Left ventricle myocardium superior (tissue), 1 donor: Measurements from ENCODE around the gene EIF4B. TPM values are rescaled to one million over a fixed set of nuclear protein-coding genes. Genes with fewer than 3 reads are reported as not detected.

Source experiments
- ATAC-seq: fragments of 200-7000 bp; cut with Tn5 transposase; one replicate; pipeline ENCODE4 v1.9.1; 2020; ENCODE audit warnings: mild to moderate bottlenecking, moderate library complexity
- DNase-seq: peaks from one replicate; pipeline ENCODE4 v3.0.0-alpha.2; 2020
- intact Hi-C: fragments of 100-400 bp; cut with micrococcal nuclease; formaldehyde crosslinking; loops from one replicate; pipeline ENCODE4 v1.11.0; 2022
- total RNA-seq: library from RNA; stranded (reverse); fragmentation: NEBNext Ultra II Directional; extraction: Animal tissue kit (Norgen Biotek cat#: 25700); gene quantifications from one replicate; pipeline ENCODE4 v1.2.1, GENCODE V29; 2021
- donor health status: DM: no; HTN: yes; CAD: no; lungs with severe emphysema.

EIF4B gene
- total RNA-seq, 1 donor from 2014 or later: 513 TPM

GRCh38 chr12:53042607-53043454 is 36.6 kb downstream of the EIF4B start:
- ATAC-seq: no peak
- intact Hi-C loops: no loop called here
- no peak for DNase-seq

DNA sequence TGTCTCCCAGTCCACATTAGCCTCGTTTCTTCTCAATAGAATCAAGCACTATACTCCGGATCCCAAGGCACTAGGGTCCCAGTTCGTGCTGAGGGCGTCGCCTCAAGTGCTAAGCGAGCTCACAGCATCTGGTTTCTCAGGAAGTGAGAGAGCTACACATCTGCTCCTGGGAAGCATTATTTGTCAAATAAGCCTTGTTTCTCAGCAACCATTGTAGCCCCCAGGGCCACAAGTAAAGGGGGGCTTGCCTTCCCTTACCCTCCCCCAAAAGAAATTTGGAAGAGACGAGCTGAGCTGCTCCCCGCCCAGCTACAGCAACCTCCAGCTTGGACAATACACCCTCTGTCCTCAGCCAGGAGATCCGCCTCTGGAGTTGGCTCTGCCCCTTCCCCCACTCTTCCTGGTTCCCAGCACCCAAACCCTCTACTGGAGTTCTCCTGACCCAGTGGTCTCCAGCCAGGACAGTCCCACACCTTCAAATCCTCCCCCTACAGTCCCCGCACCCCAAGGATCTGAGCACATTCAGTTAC is 37.9 kb downstream of the EIF4B start:
- ATAC-seq (no peak), DNase-seq (peak; percentile 55)

GRCh38 chr12:53044896-53045695 is 38.8 kb downstream of the EIF4B start:
- DNase-seq: no peak
- ATAC-seq: no peak
- intact Hi-C loops: no loop called here

More for the DNA sequence above, 37.9 kb downstream of the EIF4B start:
- intact Hi-C loops: no loop called here

- intact Hi-C loops: no loop called here
- no peak for DNase-seq
- ATAC-seq: no peak
Observed at GRCh38 chr12:53045696-53046045, 39.4 kb downstream of the EIF4B start.

- ATAC-seq (peak; percentile 31), DNase-seq (no peak)
- intact Hi-C loops: no loop called here
Observed at GRCh38 chr12:53046655-53047220, 40.5 kb downstream of the EIF4B start.

GRCh38 chr12:53047221-53048032 is 41.2 kb downstream of the EIF4B start:
- DNase-seq: peak; percentile 93
- intact Hi-C loops: no loop called here
- peak; percentile 17 for ATAC-seq

DNA sequence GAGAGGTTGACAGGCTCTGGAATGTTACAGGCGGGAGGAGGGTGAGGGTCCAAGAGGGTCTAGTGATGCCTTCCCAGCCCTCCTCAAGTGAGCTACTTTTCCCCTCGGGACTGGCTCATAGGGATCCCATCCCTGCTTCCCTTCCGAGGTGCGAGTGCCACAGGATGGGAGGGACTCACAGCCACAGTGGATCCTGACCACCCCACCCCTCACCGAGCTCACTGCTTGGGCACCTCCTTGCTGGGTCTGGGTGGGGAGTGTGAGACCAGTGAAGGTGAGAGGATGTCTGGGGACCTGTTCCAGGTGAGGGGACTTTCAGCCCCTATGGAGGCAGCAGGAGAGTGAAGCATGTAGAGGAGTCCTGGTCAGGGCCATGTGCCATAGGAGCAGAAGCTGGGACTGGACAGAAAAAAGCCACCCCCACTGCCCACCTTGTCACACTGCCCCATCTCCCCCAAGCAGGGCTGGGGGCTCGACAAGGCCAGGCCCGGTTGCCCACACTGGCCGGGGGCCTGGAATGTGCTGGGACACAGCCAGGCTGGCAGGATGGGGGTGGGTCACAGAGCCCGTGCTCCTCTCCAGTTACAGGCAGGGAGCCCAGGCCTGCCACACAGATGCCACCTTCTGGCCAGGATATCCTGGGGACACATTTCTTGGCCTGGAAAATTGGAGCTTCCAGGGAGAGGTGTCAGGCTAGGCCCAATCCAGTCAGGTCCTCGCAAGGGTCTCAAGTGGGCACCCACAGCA is 42.0 kb downstream of the EIF4B start:
- peak; percentile 89 for DNase-seq
- intact Hi-C loops: no loop called here

DNA sequence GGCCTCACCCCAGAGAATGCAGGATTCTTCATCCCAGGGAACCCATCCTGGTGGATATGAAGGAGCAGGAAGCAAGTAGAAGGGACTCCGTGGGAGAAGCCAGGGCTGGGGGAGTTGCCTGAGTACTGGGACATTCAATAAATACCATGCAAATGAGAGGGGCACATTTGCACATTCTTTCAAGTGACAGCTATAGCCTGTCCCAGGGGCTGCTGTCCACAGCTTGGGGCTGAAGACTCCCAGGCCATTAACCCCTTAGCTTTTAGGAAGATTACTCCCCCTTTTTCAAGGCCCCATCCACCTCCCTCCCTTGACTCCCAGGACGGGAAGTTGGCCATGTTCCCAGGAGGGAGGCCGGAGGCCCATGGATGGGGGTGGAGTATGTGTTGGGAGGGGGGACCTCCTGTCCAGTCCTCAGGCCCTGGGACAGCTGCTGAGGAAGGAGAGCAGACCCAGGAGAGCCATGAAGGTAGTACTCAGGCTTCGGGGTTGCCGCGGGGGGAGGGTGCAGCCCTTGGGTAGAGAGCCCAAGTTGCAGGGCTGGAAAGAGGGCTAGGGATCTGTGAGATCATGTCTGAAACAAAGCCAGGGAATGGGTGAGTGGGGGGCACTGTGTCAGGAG is 42.6 kb downstream of the EIF4B start:
- DNase-seq: peak; percentile 86
- peak; percentile 27 for ATAC-seq
- intact Hi-C loops: no loop called here

More for the DNA sequence above, 42.0 kb downstream of the EIF4B start:
- ATAC-seq: peak; percentile 17

GRCh38 chr12:53049571-53050318 is 43.5 kb downstream of the EIF4B start, which contains the start of gene TNS2:
Gene TNS2 (plus strand): TSS chr12:53050065. CDS start chr12:53050186, 121 bp downstream.
- DNase-seq (peak; percentile 89), ATAC-seq (peak; percentile 32)
- intact Hi-C loops: no loop called here

GRCh38 chr12:53050426-53051057 is 44.3 kb downstream of the EIF4B start:
- intact Hi-C loops: no loop called here
- DNase-seq: no peak
- no peak for ATAC-seq

DNA sequence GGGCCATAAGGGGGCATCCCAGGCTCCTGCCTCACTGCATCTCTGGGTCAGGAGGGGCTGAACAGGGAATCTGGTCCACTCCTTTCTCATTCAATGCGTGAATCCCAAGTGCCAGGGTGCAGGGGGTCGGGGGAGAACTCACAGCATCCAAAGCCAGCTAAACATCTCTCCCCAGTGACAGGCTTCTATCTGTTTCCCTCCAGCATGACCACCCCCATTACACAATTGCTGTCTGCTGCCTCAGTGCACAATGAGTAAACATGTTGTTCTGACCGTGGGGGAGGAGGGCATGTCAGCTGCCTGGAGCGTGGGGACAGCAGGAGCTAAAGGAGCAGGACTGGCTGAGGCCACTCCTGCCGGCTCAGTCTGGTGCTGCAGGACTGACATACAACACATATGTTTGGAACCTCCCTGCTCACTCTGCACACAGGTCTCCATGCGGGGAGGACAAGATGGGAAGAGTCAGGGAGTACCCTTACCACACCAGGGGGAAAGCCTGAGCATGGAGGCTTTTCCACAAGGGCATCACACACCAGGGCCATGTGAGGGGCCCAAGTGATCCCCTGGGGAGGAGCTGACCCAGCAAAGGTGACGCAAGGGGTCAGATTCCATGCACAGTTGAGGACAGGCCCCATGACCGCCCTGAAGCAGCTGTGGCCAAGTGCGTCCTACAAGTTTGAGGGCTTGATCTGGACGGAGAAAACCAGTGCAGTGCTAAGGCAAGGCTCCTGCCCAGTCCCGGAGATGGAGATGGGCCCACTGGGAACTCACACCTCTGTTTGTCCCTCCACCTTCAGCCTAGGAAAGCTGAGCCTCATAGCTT is 45.0 kb downstream of the EIF4B start:
- ATAC-seq: peak; percentile 8
- DNase-seq: peak; percentile 84
- intact Hi-C loops: no loop called here

- ATAC-seq (no peak), DNase-seq (peak; percentile 39)
- intact Hi-C loops: no loop called here
Observed at GRCh38 chr12:53051881-53052412, 45.7 kb downstream of the EIF4B start.

DNA sequence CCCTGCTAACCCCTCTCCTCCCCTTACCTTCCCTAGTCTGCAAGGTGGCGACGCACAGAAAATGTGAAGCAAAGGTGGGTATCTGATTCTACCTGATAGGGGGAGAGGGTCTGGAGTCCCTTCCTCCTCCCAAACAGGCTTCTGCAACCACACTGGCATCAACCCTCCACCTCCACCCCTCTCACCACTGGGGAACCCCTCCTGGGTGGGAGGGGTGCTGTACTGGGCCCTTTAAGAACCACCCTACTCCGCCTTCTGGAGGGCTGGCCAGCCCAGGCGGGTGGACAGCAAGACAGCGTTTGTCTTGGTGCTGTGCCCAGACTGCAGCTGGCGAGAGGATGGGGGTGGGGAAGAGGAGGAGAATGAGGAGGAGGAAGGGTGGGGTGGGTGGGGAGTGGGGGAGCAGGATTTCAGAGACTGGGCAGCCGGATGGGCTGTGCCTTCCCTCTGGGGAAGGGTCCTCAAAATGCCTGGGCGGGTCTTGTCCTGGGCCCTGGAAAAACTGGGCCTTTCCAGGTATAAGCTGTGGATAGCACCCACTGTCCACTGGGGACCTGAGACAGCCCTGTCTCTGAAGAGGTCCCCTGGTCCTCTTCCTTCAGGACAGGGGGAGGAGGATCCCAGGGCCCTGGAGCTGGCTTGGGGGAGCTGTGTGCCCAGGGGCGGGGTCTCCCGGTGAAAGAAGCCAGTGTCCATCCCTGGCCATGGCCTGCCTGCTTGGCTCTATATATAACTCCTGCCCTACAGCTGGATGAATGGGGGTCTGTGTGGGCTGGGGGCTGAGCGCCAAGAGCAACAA is 46.4 kb downstream of the EIF4B start:
- DNase-seq (peak; percentile 94), ATAC-seq (peak; percentile 40)
- intact Hi-C loops: no loop called here

- peak; percentile 10 for ATAC-seq
Observed at GRCh38 chr12:53053218-53054111, 47.2 kb downstream of the EIF4B start.

More at GRCh38 chr12:53053218-53054111, 47.2 kb downstream of the EIF4B start:
- intact Hi-C loops: no loop called here
- DNase-seq: peak; percentile 71
